HFFc6 (cell line): ENCODE data around the gene KLHL29. TPM values are rescaled to one million over a fixed set of nuclear protein-coding genes. Genes with fewer than 3 reads are reported as not detected.

Experiments
- DNase-seq: peaks from one replicate; pipeline ENCODE4 v3.0.0-alpha.2; 2018
- H3K27ac Mint-ChIP-seq: 2 replicates; pipeline ENCODE4 v1.8.0; 2020; ENCODE audit warnings: mild to moderate bottlenecking, mixed read lengths
- H3K27me3 Mint-ChIP-seq: 2 replicates; pipeline ENCODE4 v1.8.0; 2021; ENCODE audit warnings: mild to moderate bottlenecking, moderate library complexity, mixed read lengths; ENCODE audit not compliant: insufficient read depth
- H3K36me3 Mint-ChIP-seq: 2 replicates; pipeline ENCODE4 v1.8.0; 2021; ENCODE audit warnings: low read depth, mixed read lengths
- H3K4me1 Mint-ChIP-seq: 2 replicates; pipeline ENCODE4 v1.8.0; 2020; ENCODE audit warnings: low read depth, mixed read lengths
- H3K4me3 Mint-ChIP-seq: 2 replicates; pipeline ENCODE4 v1.8.0; 2020; ENCODE audit warnings: mild to moderate bottlenecking, moderate library complexity, mixed read lengths
- H3K9me3 Mint-ChIP-seq: 2 replicates; pipeline ENCODE4 v1.8.0; 2020; ENCODE audit warnings: mild to moderate bottlenecking, mixed read lengths
- CTCF ChIP-seq: fragments of 200-600 bp; sonication (generic); IDR thresholded peaks from 2 replicates; pipeline ENCODE4 v1.5.0; 2021; ENCODE audit warnings: antibody characterized with exemption, mild to moderate bottlenecking
- total RNA-seq, 6 experiments: library from RNA; stranded (reverse); fragmentation: NEBNext Ultra II Directional; extraction: Animal tissue kit (Norgen Biotek cat#: 25700); gene quantifications; 2 replicates in 1 of 6; 3 replicates in 5 of 6; pipeline ENCODE4 v1.2.3, GENCODE V29; 2021

The KLHL29 gene
- total RNA-seq, 6 experiments from 2014 or later = 7.4 to 9.7 (median 8.6) TPM

GRCh38 chr2:23694058-23695045, 309.4 kb downstream of the KLHL29 start:
- H3K27ac Mint-ChIP-seq = no peak overlapping the region
- H3K4me1 Mint-ChIP-seq = peaks cover 7% of the 10 kb centered on the region; the same call in 1 of the 2 replicates
- no peaks in the 10 kb centered on the region; the same call in 1 of the 2 replicates for H3K9me3 Mint-ChIP-seq
- no peak for DNase-seq
- no peak overlapping the region for H3K4me3 Mint-ChIP-seq
- H3K36me3 Mint-ChIP-seq = peaks cover under 1% of the 10 kb centered on the region
- peaks cover 8% of the 10 kb centered on the region for H3K27me3 Mint-ChIP-seq
- TF ChIP-seq CTCF = no peak

- Mint-ChIP-seq H3K9me3 (no peaks in the 10 kb centered on the region; the same call in 1 of the 2 replicates), H3K4me3 (no peak overlapping the region), H3K4me1 (peaks cover 7% of the 10 kb centered on the region; the same call in 1 of the 2 replicates), H3K36me3 (peaks cover 11% of the 10 kb centered on the region), H3K27ac (no peak overlapping the region), H3K27me3 (peaks cover 8% of the 10 kb centered on the region)
- no peak for DNase-seq
- no peak for TF ChIP-seq CTCF
Measured at GRCh38 chr2:23695214-23695889, 310.4 kb downstream of the KLHL29 start.

- peaks cover 7% of the 10 kb centered on the region; the same call in 1 of the 2 replicates for H3K4me1 Mint-ChIP-seq
- no peak overlapping the region for H3K27ac Mint-ChIP-seq
- no peak overlapping the region for H3K4me3 Mint-ChIP-seq
- no peak for DNase-seq
- TF ChIP-seq CTCF = no peak
- no peaks in the 10 kb centered on the region; the same call in 1 of the 2 replicates for H3K9me3 Mint-ChIP-seq
- peaks cover 12% of the 10 kb centered on the region for H3K36me3 Mint-ChIP-seq
- peaks cover 7% of the 10 kb centered on the region for H3K27me3 Mint-ChIP-seq
Measured at GRCh38 chr2:23695890-23696751, 311.1 kb downstream of the KLHL29 start.

GRCh38 chr2:23696752-23697045, 311.7 kb downstream of the KLHL29 start:
- no peak for TF ChIP-seq CTCF
- Mint-ChIP-seq H3K4me3 (no peak overlapping the region), H3K9me3 (no peaks in the 10 kb centered on the region; the same call in 1 of the 2 replicates), H3K36me3 (peaks cover 12% of the 10 kb centered on the region), H3K4me1 (peaks cover 7% of the 10 kb centered on the region; the same call in 1 of the 2 replicates), H3K27ac (no peak overlapping the region), H3K27me3 (peaks cover 7% of the 10 kb centered on the region)
- no peak for DNase-seq
